GM12878 (cell line): Measurements from ENCODE around the gene POLK. TPM values are rescaled to one million over a fixed set of nuclear protein-coding genes. Genes with fewer than 3 reads are reported as not detected.

Experiments used
- ATAC-seq: fragments of 200-7000 bp; cut with Tn5 transposase; 3 replicates; pipeline ENCODE4 v1.9.1; 2020; ENCODE audit warnings: mild to moderate bottlenecking, moderate library complexity
- BruUV-seq: library from RNA; stranded (reverse); fragments of 400-500 nt; replicated peaks from 2 replicates; lab custom pipeline; 2021; lab: Mats Ljungman, UMichigan
- CTCF ChIA-PET: fragments of 300-600 bp; sonication (Branson Sonifier 250); formaldehyde crosslinking; extraction: SDS; loops from one replicate; lab custom pipeline; 2021; ENCODE audit warnings: inconsistent platforms; lab: Yijun Ruan, JAX
- POLR2A ChIA-PET: fragments of 350-600 bp; formaldehyde crosslinking; extraction: SDS; loops from one replicate; lab custom pipeline; 2021; ENCODE audit warnings: inconsistent platforms; lab: Charles Lee
- RAD21 ChIA-PET: fragments of 300-600 bp; sonication (Branson Sonifier 250); formaldehyde crosslinking; loops from one replicate; lab custom pipeline; 2023; ENCODE audit warnings: antibody characterized with exemption; ENCODE audit not compliant: unreplicated experiment; lab: Charles Lee
- SMC1A ChIA-PET: fragments of 300-600 bp; sonication (Branson Sonifier 250); formaldehyde crosslinking; loops from one replicate; lab custom pipeline; 2023; ENCODE audit not compliant: unreplicated experiment, uncharacterized antibody; lab: Charles Lee
- DNase-seq: peaks from one replicate; pipeline ENCODE4 v3.0.0-alpha.2; 2011; ENCODE audit warnings: low read depth, low spot score
- FAIRE-seq: peaks from 3 replicates; lab custom pipeline; 2011; peaks lifted over from hg19 to GRCh38; lab: Jason Lieb, UNC
- H2AFZ ChIP-seq: 2 replicates; pipeline ENCODE4 v1.6.0; 2011; ENCODE audit warnings: low read depth, low read length, control low read depth; ENCODE audit not compliant: control insufficient read depth
- H3K27ac ChIP-seq: 2 replicates; pipeline ENCODE4 v1.5.1; 2011; ENCODE audit warnings: control low read depth; ENCODE audit not compliant: control insufficient read depth, insufficient read depth
- H3K27me3 ChIP-seq, 2 experiments: replicated peaks in 1 of 2; 2 replicates each; pipeline versions ENCODE4 v1.6.0 to v1.6.1; 2011; ENCODE audit warnings: low read length in 1 of 2; ENCODE audit not compliant: control insufficient read depth in 2 of 2, insufficient read depth in 2 of 2
- H3K36me3 ChIP-seq, 2 experiments: 2 replicates each; pipeline ENCODE4 v1.5.1; 2011; ENCODE audit warnings: low read length in 1 of 2; ENCODE audit not compliant: control insufficient read depth in 2 of 2, insufficient read depth in 2 of 2
- H3K4me1 ChIP-seq: 2 replicates; pipeline ENCODE4 v1.6.1; 2011; ENCODE audit warnings: mild to moderate bottlenecking, low read length, moderate library complexity, mixed read lengths; ENCODE audit not compliant: control insufficient read depth, insufficient read depth
- H3K4me2 ChIP-seq: 2 replicates; pipeline ENCODE4 v1.6.0; 2011; ENCODE audit warnings: control low read depth; ENCODE audit not compliant: control insufficient read depth, insufficient read depth
- H3K4me3 ChIP-seq: fragments of 200-600 bp; sonication (generic); 2 replicates; pipeline ENCODE4 v1.5.1; 2016
- H3K79me2 ChIP-seq: 2 replicates; pipeline ENCODE4 v1.6.0; 2011; ENCODE audit warnings: low read length; ENCODE audit not compliant: control insufficient read depth, insufficient read depth
- H3K9ac ChIP-seq: 2 replicates; pipeline ENCODE4 v1.8.0; 2011; ENCODE audit warnings: low read length, control low read depth, mixed read lengths; ENCODE audit not compliant: control insufficient read depth, insufficient read depth
- H3K9me3 ChIP-seq: replicated peaks from 3 replicates; pipeline ENCODE4 v1.5.1; 2011; ENCODE audit warnings: mild to moderate bottlenecking, low read length; ENCODE audit not compliant: control insufficient read depth, insufficient read depth
- H4K20me1 ChIP-seq: 2 replicates; pipeline ENCODE4 v1.6.0; 2011; ENCODE audit not compliant: control insufficient read depth, insufficient read depth
- ATF3 ChIP-seq: IDR thresholded peaks from 2 replicates; pipeline ENCODE4 v1.6.1; 2011; ENCODE audit warnings: low read depth, mild to moderate bottlenecking, low read length, moderate library complexity, borderline replicate concordance; ENCODE audit errors: extremely low read depth
- BRCA1 ChIP-seq: IDR thresholded peaks from 2 replicates; pipeline ENCODE4 v1.6.1; 2011; ENCODE audit warnings: low read depth, low read length, improper control_type of control experiment
- CBFB ChIP-seq: IDR thresholded peaks from 2 replicates; pipeline ENCODE4 v1.6.1; 2016; ENCODE audit warnings: antibody characterized with exemption, low read depth
- CEBPB ChIP-seq, 2 experiments: fragments of 150-350 bp in 1 of 2; IDR thresholded peaks; 2 replicates each; pipeline ENCODE4 v1.6.1; 2012 to 2014; ENCODE audit warnings: low read depth in 2 of 2, low read length in 2 of 2, borderline replicate concordance in 1 of 2, inconsistent platforms in 1 of 2
- MEF2B ChIP-seq: fragments of 450-650 bp; IDR thresholded peaks from 2 replicates; pipeline ENCODE4 v1.6.1; 2018; ENCODE audit warnings: mild to moderate bottlenecking, moderate library complexity; ENCODE audit not compliant: partially characterized antibody, poor library complexity, severe bottlenecking
- MXI1 ChIP-seq: fragments of 150-350 bp; IDR thresholded peaks from 2 replicates; pipeline ENCODE4 v1.6.1; 2011; ENCODE audit warnings: low read depth, mild to moderate bottlenecking, inconsistent platforms, low read length, improper control_type of control experiment
- MYC ChIP-seq: IDR thresholded peaks from 2 replicates; pipeline ENCODE4 v1.6.1; 2011; ENCODE audit warnings: mild to moderate bottlenecking, low read length, moderate library complexity, inconsistent platforms; ENCODE audit not compliant: insufficient read depth, insufficient replicate concordance, insufficient read length, severe bottlenecking
- RAD21 ChIP-seq: IDR thresholded peaks from 2 replicates; pipeline ENCODE4 v1.6.1; 2011; ENCODE audit warnings: mild to moderate bottlenecking, low read depth, low read length, moderate library complexity; ENCODE audit not compliant: insufficient read depth
- RELA ChIP-seq: fragments of 450-650 bp; IDR thresholded peaks from 2 replicates; pipeline ENCODE4 v1.8.0; 2014; ENCODE audit warnings: borderline replicate concordance; ENCODE audit not compliant: partially characterized antibody
- SP1 ChIP-seq: IDR thresholded peaks from one replicate; pipeline ENCODE4 v1.6.1; 2011; ENCODE audit warnings: low read depth, low read length
- SREBF2 ChIP-seq: IDR thresholded peaks from 2 replicates; pipeline ENCODE4 v1.6.1; 2012; ENCODE audit warnings: mild to moderate bottlenecking, low read length
- SRF ChIP-seq, 2 experiments: IDR thresholded peaks; 2 replicates each; pipeline ENCODE4 v1.6.1; 2011; ENCODE audit warnings: low read depth in 2 of 2, low read length in 2 of 2, mild to moderate bottlenecking in 1 of 2, moderate library complexity in 1 of 2
- TCF12 ChIP-seq: IDR thresholded peaks from 2 replicates; pipeline ENCODE4 v1.6.1; 2011; ENCODE audit warnings: low read depth, mild to moderate bottlenecking, low read length
- WGBS: methylation state at CpG from one replicate; pipeline ENCODE4 v1.1.6; 2016; ENCODE audit warnings: low lambda C conversion rate; ENCODE audit not compliant: insufficient replicate concordance, insufficient coverage; ENCODE audit errors: missing lambda C conversion rate; 5-methylcytosine and 5-hydroxymethylcytosine counted together
- in situ Hi-C: fragments of 300-500 bp; cut with MboI; formaldehyde crosslinking; loops from 9 replicates; pipeline ENCODE4 v1.14.3; 2018; ENCODE audit warnings: mixed read lengths
- intact Hi-C: fragments of 100-400 bp; cut with micrococcal nuclease; formaldehyde crosslinking; loops from one replicate; pipeline ENCODE4 v1.14.2; 2022; ENCODE audit not compliant: unreplicated experiment
- polyA plus RNA-seq, 11 experiments: library from polyadenylated mRNA; depleted of rRNA in 4 of 11; unstranded in 6 of 11; stranded (reverse) in 5 of 11; fragments of >200 nt; fragmentation: Nextera tagmentation in 4 of 11; fragmentation: Illumina TruSeq in 1 of 11; extraction: Ambion mirVana in 4 of 11; extraction: Trizol in 1 of 11; gene quantifications; 1 replicate in 1 of 11; 2 replicates in 10 of 11; pipeline versions ENCODE4 v1.2.1 to v1.2.3, GENCODE V29; 2011 to 2016; ENCODE audit warnings: inconsistent platforms in 2 of 11, missing spikeins in 2 of 11, low read depth in 1 of 11
- total RNA-seq, 4 experiments: library from RNA; depleted of rRNA in 3 of 4; stranded (reverse); fragments of >200 nt in 3 of 4; fragmentation: Illumina TruSeq in 1 of 4; extraction: Trizol in 1 of 4; gene quantifications; 2 replicates each; pipeline versions ENCODE4 v1.2.1 to v1.2.3, GENCODE V29; 2013 to 2021
- TF ChIP-seq, protein P1 (sequence below): fragments of 150-350 bp; IDR thresholded peaks from 2 replicates; pipeline ENCODE4 v1.6.1; 2016; ENCODE audit warnings: low read depth, low read length

Gene POLK
- total and polyA plus RNA-seq, 10 of the 15 experiments (the other 5 are each of a cell fraction or from before 2014, with no cell fraction given) = 10.4 to 47.6 (median 29.0) TPM

DNA sequence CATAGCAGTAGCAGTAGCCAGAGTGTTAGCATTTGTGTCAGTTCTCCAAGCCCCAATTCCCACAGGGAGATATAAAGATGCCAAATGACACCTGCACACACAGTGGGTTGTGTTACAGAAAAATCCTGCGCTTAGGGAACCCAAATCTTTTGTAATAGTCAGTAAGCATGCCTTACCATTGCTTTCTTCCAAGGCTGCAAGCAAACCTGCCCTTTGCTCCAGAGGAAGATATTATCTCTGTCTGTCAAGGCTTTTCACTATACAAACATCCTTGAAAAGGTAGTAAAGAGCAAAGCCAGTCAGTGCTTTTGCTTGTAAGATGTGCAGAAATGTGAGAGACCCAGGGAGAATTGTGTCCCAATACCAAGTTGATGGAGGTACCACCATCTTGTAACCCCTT lies 102.5 kb downstream of the POLK start:
- no peak overlapping the region for H3K27ac ChIP-seq
- SMC1A ChIA-PET = interaction anchor here (1.3 kb wide), 1 partner anchor 13 kb away, joined by 4 read pairs; no protein-coding TSS in a partner anchor
- no peaks in the 10 kb centered on the region for H4K20me1 ChIP-seq
- ATAC-seq = no peak
- WGBS = 29% methylated on average over 1 of the region's 1 CpG
- TF ChIP-seq SREBF2 (no peak), CBFB (no peak)
- FAIRE-seq = no peak
- H3K79me2 ChIP-seq = no peaks in the 10 kb centered on the region
- H3K9ac ChIP-seq = no peak overlapping the region
- no peaks in the 10 kb centered on the region for H3K36me3 ChIP-seq
- no peak overlapping the region for H2AFZ ChIP-seq
- RAD21 ChIA-PET = no interaction called here
- no peak overlapping the region for H3K4me3 ChIP-seq
- in situ Hi-C loops (no loop called here), intact Hi-C loops (loop anchor here (1.0 kb wide), 1 partner anchor 39 kb away; no protein-coding TSS in a partner anchor)
- H3K4me2 ChIP-seq = no peak overlapping the region
- no TSS peak for BruUV-seq
- CTCF ChIA-PET = no interaction called here
- POLR2A ChIA-PET = no interaction called here
- no peaks in the 10 kb centered on the region for H3K9me3 ChIP-seq
- DNase-seq = no peak
- H3K4me1 ChIP-seq = no peaks in the 10 kb centered on the region
- H3K27me3 ChIP-seq = no peaks in the 10 kb centered on the region

- H3K79me2 ChIP-seq = no peaks in the 10 kb centered on the region
- CTCF ChIA-PET = interaction anchor here (1.3 kb wide), 1 partner anchor 9 kb away, joined by 3 read pairs; no protein-coding TSS in a partner anchor
- in situ Hi-C loops = no loop called here
- SMC1A ChIA-PET = interaction anchor here (0.9 to 1.3 kb wide), 2 partner anchors 9 to 45 kb away, joined by 3 read pairs; no protein-coding TSS in a partner anchor
- intact Hi-C loops = no loop called here
- POLR2A ChIA-PET = no interaction called here
- no peaks in the 10 kb centered on the region for H3K9me3 ChIP-seq
- no peak overlapping the region for H3K4me3 ChIP-seq
- H3K9ac ChIP-seq = no peak overlapping the region
- WGBS = 64% methylated on average over 4 of the region's 4 CpGs
- no peaks in the 10 kb centered on the region for H3K36me3 ChIP-seq
- ATAC-seq (no peak), DNase-seq (no peak), FAIRE-seq (no peak)
- H4K20me1 ChIP-seq = no peaks in the 10 kb centered on the region
- no peak overlapping the region for H3K27ac ChIP-seq
- RAD21 ChIA-PET = no interaction called here
- H3K4me2 ChIP-seq = no peak overlapping the region
- H3K4me1 ChIP-seq = no peaks in the 10 kb centered on the region
- no peak overlapping the region for H2AFZ ChIP-seq
- BruUV-seq = no TSS peak
- no peaks in the 10 kb centered on the region for H3K27me3 ChIP-seq
- TF ChIP-seq SP1 = no peak
- no peak for TF ChIP-seq CBFB
- TF ChIP-seq CEBPB (IDR thresholded peaks at IDR 0.05; ENCODE audit: borderline replicate concordance in 1 of 2, low read depth in 2 of 2, low read length in 2 of 2) = no peak
- TF ChIP-seq BRCA1 = no peak
- no peak for TF ChIP-seq MYC
- TF ChIP-seq ATF3 = no peak
- no peak for TF ChIP-seq TCF12
- TF ChIP-seq, protein P1, sequence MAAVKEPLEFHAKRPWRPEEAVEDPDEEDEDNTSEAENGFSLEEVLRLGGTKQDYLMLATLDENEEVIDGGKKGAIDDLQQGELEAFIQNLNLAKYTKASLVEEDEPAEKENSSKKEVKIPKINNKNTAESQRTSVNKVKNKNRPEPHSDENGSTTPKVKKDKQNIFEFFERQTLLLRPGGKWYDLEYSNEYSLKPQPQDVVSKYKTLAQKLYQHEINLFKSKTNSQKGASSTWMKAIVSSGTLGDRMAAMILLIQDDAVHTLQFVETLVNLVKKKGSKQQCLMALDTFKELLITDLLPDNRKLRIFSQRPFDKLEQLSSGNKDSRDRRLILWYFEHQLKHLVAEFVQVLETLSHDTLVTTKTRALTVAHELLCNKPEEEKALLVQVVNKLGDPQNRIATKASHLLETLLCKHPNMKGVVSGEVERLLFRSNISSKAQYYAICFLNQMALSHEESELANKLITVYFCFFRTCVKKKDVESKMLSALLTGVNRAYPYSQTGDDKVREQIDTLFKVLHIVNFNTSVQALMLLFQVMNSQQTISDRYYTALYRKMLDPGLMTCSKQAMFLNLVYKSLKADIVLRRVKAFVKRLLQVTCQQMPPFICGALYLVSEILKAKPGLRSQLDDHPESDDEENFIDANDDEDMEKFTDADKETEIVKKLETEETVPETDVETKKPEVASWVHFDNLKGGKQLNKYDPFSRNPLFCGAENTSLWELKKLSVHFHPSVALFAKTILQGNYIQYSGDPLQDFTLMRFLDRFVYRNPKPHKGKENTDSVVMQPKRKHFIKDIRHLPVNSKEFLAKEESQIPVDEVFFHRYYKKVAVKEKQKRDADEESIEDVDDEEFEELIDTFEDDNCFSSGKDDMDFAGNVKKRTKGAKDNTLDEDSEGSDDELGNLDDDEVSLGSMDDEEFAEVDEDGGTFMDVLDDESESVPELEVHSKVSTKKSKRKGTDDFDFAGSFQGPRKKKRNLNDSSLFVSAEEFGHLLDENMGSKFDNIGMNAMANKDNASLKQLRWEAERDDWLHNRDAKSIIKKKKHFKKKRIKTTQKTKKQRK = no peak
- TF ChIP-seq MXI1 = no peak
- TF ChIP-seq RAD21 = no peak
- no peak for TF ChIP-seq RELA
- TF ChIP-seq MEF2B = no peak
- TF ChIP-seq SRF (IDR thresholded peaks at IDR 0.05; ENCODE audit: low read depth in 2 of 2, low read length in 2 of 2) = no peak
Observed at GRCh38 chr5:75616371-75616881, 104.7 kb downstream of the POLK start.
